HUDEP-2 (cell line): ENCODE data around the gene UBR4.
A peak's percentile ranks its signal among the peaks of the same experiment; 100 is the strongest.

Experiments
- DNase-seq, 76 experiments: peaks; one replicate each; lab custom pipeline; 2025; ENCODE audit not compliant: unreplicated experiment in 76 of 76; lab: John Stamatoyannopoulos, UW

The UBR4 gene

DNA sequence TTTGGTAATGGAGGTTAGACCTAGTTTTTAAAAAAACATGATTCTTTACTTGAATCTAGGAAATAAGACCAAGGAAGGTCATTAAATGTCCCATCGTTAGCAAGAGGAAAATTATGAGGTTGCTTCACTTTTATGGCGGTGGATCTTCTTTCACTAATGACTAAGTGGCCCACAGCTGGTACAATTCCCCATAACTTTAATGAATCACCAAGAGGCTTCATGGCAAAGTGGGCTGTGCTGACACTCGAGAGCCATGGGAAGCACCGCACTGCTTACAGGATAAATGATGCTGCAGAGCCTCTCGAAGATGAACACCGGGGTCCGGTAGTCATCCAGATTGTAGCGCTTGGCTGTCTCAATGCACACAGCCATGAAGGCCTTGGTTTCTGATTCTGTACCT lies 108.8 kb downstream of the UBR4 start:
- DNase-seq, result no peak

DNA sequence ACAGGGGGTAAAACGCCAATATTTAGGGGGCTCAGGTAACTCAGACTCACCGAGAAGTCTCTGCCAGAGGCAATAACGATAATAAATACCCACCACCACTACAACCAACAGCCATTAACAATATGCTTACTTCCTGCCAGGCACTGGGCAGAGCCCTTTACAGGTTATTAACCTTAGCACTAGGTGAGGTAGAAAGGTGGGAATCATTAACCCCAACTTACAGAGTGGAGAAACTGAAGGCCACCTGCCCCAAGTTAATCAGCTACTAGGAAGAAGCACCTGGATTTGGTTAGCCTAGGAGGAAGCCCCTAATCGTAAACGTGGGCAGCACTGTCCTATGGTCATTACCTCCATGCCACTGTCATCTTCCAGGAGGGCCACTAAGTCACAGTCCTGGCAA lies 110.0 kb downstream of the UBR4 start:
- DNase-seq, result no peak

- no peak for DNase-seq
These were observed 113.1 kb downstream of the UBR4 start for GRCh38 chr1:19096990-19097389.

- peak in 10 of 76 experiments; percentile 4 to 25 (median 8) for DNase-seq
These were observed 113.8 kb downstream of the UBR4 start for GRCh38 chr1:19096036-19096833.

- DNase-seq, result no peak
These were observed 118.7 kb downstream of the UBR4 start for GRCh38 chr1:19091196-19091953.

GRCh38 chr1:19089524-19089923 lies 120.5 kb downstream of the UBR4 start:
- no peak for DNase-seq

GRCh38 chr1:19088717-19089442 lies 121.2 kb downstream of the UBR4 start:
- DNase-seq, result no peak

DNA sequence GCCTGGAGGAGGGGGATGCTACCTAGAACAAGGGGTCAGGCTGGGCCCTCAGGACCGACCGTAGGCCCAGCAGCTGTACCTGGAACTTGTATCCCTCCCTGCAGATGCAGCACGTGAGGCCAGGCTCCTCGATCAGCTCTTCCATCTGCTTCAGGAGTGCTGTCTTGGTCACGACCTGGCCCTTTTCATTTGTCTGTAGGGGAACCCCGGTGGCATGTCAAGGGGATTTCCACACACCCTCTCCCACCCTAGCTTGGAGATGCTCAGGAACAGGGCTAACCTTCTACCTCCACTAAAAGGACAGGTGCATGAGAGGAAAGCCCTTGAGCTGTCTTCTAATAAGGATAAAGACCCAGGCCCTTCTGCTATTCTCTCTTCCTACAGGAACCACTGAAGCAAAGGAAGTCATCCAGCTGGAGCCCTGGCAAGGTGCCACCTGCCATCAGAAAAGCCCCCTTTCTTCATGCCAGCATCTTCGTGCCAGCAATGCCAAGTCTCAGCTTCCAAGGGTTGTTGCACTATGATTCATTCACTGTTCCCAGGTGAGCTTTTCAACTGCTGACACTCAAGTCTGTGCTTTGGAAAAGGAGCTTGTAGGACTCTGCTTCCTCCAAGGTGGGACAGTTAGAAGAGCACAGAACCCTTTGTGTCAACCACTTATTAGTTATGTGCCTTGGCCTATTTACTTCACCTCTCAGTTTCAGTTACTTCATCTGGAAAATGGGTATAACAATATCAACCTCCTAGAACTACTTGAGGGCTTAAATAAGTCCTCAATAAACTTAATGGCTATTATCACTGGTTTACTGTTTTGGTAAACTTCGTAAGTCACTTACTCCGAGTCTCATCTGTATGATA lies 122.1 kb downstream of the UBR4 start:
- DNase-seq, result no peak

DNA sequence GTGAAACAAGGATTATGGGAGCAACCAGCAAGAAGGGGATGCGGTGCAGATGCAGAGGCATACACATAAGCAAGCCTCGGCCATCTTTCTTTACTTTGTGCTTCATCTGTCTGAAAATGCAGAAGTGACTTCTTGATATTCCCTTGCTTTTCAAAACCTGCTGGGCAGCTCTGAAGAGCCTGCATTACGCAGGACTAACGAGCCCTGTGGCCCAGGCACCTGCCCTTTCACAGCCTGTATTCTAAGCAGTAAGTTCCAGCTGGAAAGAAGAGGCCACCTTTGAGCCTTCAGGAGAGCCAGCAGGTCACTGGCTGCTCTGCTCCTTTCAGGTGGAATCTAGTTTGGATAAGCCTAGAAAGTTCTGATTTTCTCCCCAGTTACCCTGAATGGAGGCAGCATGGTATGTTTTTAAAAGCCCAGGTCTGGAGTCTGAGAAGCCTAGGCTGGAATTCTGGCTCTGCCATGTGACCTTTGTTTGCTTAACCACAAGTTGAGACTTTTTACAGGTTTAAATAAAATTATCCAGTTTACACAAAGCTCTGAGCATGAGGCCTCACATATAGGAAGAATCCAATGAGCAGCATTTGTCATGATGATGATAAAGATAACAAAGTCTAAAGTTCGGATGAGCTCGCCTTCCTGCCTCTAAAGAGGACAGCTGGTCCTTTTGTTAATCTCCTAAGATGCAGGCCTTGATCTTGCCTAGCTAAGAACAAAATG lies 122.9 kb downstream of the UBR4 start:
- no peak for DNase-seq

DNA sequence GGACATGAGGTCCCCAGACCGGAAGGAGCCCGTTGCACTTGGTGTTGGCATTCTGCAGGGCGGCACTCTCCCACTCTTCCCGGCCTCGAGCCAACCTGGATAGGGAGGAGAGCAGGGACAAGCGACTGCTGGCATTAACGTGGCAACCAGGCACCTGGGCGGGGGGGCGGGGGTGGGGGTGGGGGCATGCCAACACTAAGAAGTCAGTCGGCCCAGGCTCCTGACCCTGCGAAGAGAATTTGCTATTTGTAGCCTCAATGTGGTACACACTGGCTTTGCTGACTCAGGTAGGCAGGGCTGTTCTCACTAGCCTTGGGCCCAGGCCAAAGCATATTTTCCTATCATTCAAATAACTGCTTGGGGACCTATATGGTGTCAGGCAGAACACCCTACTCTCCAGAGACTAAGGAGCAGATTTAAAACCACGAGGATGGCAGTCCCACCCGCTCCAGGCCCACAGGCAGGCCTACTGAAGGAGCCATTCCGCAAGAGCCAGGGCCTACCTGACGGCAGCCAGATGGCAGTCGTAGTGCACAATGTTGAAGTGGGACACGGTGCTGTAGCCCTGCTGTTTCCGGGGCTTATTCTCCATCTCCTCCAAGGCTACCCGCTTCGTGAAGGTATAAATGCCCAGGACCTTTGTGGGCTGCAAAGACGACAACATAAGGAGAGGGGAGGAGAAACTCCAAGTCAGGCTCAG lies 123.7 kb downstream of the UBR4 start:
- peak in 5 of 76 experiments; percentile 11 to 42 (median 23) for DNase-seq

- DNase-seq, result no peak
These were observed 125.8 kb downstream of the UBR4 start for GRCh38 chr1:19084206-19084738.

GRCh38 chr1:19083081-19083480 lies 127.0 kb downstream of the UBR4 start:
- DNase-seq, result no peak

- DNase-seq, result peak in 67 of 76 experiments; percentile 10 to 77 (median 47)
These were observed 128.7 kb downstream of the UBR4 start for GRCh38 chr1:19081218-19081893.

- no peak for DNase-seq
These were observed 129.3 kb downstream of the UBR4 start for GRCh38 chr1:19080721-19081120.

DNA sequence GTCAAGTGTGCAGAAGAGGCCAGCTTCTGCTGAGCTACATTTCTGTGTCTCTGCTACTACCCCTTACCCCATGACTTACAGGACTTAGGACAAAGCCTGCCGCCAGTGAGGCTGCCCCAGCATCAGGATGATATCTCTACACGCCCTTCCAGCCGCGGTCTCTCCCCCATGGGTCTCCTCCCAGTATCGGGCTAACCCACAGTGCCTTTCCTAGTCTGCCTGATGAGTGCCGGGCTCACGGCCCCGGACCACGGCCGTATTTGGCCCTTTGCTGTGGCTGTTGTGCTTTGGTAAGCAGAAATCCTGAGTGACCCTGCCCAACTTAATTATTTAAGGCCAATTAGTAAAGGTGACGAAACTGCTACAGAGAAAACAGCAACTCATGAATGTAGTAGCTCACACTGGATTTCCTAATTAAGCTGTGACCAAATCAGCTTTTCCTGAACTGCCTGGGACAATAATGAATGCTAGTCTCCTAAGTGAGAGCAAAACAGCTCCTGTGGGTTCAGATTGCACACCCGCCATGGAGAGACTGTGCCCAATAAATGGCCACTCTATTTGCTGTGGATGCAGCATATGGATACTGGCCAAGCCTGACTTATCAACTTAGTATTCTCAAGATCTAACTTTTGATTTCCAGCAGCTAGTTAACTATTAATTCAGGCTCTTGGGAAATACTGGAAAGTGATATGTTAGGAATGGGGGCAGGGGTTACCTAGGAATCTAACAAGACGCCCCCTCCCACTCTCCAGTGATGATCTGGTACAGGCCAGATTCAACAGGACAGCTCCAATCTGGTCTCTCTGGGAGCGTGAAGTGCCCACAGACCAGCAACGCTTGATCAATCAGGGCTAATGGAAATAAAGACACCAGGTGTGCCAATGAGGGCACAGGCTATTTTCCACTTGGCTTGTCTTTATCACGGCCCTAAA lies 130.3 kb downstream of the UBR4 start:
- DNase-seq, result peak in 68 of 76 experiments; percentile 4 to 70 (median 53)

DNA sequence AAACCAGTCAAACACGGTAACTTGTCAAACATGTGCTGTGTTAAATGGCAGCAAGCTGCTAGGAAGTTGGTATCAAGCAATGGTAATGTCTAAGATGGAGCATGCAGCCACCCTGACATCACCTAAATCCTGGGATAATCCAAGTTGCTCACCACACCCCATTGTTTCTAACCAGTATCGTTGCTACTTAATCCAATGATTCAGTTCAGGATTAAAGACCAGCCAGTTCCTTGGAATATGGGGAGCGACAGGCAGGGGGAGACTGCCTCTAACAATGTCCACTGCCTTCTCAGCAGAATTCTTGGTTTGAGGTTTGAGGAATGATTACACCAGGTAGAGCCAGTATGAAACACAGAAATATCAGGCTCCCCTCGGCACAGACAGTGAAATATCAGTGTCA lies 131.5 kb downstream of the UBR4 start:
- DNase-seq, result no peak
